GM18499 (cell line): ENCODE results near the gene BMPER.
"Not testable (repeated sequence)": the region's sequence is repeated elsewhere in the genome, so short reads cannot be mapped to it uniquely, and the experiment has no call there.

Source experiments
- ATAC-seq: cut with Tn5 transposase; IDR thresholded peaks from one replicate; pipeline ENCODE4 v1.9.1; 2021; ENCODE audit warnings: moderate number of reproducible peaks; ENCODE audit not compliant: insufficient read depth, unreplicated experiment

The BMPER gene

DNA sequence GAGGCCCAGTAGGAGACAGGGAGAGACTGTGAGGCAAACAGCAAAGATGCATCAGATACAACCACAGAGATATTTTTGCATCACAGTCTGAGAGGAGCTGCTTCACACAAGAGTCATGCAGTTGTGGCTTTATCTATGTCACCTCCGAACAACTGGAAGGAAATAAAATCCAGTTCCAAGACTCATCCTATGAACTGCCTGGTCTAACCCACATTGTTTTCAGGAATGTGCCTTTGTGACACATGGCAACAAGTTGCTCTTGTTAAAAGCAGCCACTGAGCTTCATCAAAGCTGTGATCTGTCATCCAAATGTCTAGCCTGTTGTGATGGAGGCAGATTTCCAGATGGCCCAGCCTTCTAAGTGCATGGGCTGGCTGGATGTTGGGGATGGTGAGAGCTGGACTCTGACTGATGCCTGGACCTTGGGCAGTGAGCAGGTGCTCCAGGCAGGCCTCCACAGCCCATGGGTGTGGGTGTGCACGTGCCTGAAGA is 255.0 kb downstream of the BMPER start:
- no peak for ATAC-seq

DNA sequence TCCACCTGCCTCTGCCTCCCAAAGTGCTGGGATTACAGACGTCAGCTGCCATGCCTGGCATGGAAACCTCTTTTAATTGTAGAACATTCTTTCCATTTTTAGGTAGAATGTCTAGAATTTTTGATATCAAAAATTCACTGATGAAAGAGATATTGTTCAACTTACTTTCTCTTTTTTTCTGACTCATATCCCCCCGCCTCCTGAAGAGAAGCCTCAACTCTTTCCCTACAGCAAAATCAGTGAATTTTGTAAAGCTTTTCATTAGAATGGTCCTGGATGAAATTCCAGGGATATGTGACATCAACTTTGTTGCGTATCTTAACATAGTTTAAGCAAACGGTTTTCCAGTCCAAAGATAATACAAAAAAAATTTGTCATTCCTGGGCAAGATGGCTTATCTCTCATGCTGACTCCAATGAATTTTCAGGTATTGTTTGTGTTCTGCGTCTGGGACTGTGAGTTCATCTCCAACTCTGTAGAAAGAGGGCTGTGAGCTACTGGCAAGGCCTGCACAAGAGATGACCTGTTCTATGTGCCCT is 256.8 kb downstream of the BMPER start:
- ATAC-seq, result no peak

DNA sequence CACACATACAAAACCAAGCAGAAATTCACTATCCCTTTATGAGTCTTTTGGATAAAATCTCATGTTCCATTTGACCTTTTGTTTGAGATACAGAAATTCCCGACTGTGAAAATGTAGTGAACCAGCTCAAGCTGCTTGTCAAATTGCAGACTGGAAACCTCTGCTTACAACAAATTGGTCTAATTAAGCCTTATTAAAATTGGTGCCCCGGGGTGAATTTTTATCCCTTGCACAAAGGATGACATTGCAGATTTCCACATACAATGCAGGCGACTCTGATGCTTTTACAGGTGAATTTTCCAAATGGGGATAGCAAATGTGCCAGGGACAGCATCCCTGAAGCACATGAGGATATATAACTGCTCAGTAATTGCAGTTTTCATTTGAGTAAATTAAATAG is 257.3 kb downstream of the BMPER start:
- no peak for ATAC-seq

DNA sequence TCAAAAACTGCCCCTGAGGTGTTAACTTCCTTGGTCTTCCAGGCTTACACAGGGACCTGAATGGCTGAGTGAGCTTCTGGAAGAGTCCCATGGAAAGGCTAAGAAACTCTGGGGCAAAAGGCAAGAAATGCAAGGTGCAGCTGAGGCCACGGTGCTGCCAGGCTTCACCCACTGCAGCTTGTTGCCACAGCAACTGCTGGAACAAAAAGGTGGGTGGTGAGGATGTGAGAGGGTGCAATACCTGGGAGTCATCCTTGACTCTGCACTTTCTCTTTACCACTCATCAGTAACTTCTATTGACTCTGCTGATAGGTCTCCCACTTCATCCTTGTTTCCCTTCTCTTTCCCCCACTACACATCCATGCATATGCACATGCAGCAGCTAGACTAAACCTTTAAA is 258.6 kb downstream of the BMPER start:
- ATAC-seq, result no peak

DNA sequence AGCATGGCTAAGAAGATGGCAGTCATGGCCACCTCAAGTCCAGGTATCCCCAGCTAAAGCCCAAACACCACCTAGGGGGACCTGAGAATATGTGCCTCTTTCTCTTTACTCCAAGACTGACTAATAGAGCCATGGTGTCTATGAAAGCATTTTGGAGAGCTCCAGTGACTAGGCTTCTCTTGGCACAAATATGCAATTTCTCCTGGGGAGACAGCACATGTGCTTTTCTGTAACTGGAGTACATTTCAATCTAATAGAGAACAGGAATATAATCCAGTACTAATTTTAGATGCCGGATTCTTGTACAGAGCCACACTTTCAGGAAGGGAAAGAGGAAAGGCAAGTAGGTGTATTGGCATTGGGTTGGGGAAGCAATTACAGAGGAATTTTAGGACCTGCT is 260.1 kb downstream of the BMPER start:
- no peak for ATAC-seq

DNA sequence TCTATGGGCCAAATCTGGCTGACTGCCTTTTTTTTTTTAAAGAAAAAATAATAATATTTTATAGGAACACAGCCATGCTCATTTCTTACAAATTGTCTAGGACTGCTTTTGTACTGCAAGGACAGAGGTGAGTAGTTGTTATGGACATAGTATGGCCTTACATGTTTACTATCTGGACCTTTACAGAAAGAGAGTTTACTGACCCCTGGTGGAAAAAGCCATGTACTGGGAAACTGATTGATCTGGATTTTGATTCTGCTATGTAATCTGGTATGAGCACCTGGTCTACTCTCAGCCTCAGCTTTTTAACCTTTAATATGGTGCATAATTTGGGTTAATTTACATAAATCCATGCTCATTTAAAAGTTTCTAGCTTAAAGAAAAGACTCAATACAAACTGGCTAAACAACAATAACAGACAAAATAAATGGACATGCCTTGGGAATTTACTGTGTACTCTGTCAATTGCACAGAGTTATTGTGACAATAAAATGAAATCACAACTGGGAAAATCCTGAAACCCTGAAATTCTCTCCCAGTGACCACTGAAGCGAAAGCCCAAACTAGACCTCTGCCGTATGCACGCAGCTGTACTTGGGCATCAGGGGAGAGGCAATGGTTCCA is 260.7 kb downstream of the BMPER start:
- no peak for ATAC-seq

DNA sequence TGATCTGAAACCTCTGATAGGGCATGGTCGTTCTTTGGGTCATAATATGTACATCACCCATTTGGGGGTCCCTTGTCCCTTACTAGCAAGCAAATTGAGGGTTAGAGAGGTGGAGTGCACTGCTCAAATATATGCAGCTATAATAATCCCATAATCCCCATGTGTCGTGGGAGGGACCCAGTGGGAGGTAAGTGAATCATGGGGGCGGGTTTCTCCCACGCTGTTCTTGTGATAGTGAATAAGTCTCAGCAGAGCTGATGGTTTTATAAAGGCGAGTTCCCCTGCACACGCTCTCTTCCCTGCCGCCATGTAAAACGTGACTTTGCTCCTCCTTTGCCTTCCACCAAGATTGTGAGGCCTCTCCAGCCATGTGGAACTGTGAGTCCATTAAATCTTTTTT is 262.7 kb downstream of the BMPER start:
- ATAC-seq, result no peak

DNA sequence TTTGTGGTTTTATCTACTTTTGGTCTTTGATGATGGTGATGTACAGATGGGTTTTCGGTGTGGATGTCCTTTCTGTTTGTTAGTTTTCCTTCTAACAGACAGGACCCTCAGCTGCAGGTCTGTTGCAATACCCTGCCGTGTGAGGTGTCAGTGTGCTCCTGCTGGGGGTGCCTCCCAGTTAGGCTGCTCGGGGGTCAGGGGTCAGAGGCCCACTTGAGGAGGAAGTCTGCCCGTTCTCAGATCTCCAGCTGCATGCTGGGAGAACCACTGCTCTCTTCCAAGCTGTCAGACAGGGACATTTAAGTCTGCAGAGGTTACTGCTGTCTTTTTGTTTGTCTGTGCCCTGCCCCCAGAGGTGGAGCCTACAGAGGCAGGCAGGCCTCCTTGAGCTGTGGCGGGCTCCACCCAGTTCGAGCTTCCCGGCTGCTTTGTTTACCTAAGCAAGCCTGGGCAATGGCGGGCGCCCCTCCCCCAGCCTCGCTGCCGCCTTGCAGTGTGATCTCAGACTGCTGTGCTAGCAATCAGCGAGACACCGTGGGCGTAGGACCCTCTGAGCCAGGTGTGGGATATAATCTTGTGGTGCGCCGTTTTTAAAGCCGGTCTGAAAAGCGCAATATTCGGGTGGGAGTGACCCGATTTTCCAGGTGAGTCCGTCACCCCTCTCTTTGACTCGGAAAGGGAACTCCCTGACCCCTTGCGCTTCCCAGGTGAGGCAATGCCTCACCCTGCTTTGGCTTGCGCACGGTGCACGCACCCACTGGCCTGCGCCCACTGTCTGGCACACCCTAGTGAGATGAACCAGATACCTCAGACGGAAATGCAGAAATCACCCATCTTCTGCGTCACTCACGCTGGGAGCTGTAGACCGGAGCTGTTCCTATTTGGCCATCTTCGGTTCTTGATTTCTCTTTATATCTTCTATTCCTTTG is 269.6 kb downstream of the BMPER start:
- ATAC-seq, result not testable (repeated sequence)

DNA sequence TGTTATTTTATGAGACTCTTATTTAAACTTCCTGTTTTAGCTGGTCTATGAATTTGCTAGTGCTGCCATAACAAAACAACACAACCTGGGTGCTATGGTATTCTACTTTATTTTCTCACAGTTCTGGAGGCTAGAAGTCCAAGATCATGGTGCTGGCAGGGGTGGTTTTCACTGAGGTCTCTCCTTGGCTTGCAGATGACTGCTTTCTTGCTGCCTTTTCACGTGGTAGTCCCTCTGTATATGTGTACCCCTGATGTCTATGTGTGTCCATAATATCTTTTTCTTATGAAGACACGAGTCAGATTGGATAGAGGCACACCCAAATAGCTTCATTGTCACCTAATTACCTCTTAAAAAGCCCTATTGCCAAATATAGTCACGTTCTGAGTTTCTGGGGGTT is 270.5 kb downstream of the BMPER start:
- no peak for ATAC-seq

DNA sequence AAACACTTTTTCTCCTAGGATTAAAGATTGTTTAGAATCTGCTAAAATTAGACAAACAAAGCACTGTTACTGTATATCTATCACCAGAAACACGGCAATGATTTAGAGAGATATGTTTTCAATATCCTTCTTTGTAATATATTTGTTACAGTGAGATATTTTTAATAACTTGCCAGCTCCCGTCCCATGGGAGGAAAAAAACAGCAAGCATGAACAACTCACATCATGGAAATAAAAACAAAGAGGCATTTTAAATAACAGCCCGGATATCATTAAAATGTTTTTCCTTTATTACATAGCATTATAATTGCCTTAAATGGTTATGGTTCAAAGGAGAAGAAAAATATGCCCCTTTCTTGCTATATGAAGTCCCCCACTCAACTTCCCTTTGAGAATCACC is 272.1 kb downstream of the BMPER start:
- ATAC-seq, result no peak

DNA sequence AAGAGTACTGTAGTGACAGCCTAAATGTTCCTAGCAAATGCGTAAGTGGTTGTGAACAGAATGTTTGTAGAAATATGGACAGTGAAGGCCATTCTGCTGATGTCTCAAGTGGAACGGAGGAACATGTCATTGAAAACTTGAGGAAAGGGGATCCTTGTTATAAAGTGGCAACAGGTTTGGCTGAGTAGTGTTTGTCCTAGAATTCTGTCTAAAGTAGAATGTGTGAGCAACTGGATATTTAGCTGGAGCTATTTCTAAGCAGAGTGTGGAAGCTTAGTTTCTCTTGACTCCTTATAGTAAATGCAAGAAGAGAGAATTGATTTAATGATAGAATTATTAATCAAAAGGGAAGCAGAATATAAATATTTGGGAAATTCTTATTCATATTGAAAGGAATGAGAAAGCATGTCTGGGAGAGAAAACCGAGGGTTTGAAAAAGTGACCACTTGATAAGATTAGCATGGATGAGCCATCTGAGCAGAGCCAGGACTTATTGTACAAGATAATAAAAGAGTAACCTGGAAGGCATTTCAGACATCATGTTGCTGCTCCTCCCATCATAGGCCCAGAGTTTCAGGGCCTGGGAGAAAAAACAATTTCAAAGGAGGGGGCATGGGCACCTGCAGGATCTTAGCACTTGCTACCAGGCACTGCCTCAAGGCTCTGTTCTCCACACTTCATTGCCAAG is 276.1 kb downstream of the BMPER start:
- no peak for ATAC-seq

DNA sequence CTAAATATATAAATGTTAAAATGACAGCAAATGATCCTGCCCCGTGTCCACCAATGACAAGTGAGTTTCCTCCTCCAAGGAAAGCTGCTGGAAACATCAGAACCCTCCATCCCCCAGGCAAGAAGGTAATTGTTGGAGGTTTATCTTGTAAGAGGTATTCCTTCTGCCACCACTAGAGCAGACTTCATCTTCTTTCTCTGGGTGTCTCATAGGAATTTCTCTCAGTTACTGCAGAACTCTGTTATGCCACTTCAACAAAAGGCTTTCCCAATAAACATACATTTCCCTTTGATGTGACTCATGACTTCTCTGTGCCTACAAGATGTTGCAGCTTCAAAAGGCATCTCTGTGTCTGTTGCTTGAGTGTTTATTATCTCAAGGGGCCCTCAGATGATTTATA is 279.1 kb downstream of the BMPER start:
- no peak for ATAC-seq

DNA sequence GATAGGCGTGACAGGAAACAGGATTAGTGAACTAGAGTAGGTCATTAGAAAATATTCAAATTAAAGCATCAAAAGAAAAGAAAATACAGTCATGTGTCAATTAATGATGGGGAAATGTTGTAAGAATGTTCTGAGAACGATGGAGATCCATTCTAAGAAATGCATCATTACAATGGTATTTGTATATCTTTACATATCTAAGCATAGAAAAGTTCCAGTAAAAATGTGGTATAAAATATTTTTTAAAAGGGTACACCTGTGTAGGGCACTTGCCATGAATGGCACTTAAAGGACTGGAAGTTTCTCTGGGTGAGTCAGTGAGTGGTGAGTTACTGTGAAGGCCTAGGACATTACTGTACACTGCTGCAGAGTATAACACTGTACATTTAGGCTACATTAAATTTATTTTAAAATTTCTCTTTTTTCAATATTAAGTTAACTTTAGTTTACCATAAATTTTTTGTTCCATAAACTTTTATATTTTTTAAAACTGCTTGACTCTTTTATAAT is 282.5 kb downstream of the BMPER start:
- no peak for ATAC-seq

DNA sequence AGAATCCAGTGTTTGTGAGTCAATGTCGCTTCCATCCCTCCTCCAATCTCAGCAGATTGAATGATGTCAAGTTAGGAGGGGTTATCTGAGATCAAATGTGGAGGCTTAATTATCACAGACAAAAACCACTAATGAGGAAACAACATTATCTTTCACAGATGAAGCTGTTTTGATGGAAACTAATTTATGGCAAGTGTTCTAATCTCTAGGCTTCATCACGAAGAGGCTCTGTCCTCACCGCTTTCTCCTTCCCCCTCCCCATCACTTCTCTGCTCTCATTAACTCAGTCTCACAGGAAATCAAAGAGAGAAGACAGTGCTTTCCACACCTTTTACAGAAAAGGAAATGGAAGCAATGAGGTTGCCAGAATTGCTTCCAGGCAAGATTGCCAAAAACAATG is 283.7 kb downstream of the BMPER start:
- no peak for ATAC-seq

DNA sequence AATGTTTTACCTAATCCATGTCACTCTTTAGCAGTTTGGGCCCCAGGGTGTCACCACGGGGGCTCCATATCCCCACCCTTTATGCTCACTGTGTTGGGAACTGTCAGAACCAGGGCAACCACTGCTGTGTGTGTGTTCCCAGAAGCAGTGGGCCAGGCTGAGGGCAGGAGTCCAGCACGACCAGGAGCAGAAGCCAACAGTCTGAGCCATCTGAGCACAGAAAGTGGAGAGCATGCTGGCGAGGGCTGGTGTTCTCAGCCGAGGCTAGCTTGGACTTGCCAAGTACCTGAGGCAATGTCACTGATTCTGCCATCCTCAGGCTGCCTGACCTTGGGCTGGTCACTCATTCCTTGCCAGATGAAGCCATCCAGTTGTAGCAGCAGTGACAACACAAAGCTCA is 285.0 kb downstream of the BMPER start:
- ATAC-seq, result no peak

DNA sequence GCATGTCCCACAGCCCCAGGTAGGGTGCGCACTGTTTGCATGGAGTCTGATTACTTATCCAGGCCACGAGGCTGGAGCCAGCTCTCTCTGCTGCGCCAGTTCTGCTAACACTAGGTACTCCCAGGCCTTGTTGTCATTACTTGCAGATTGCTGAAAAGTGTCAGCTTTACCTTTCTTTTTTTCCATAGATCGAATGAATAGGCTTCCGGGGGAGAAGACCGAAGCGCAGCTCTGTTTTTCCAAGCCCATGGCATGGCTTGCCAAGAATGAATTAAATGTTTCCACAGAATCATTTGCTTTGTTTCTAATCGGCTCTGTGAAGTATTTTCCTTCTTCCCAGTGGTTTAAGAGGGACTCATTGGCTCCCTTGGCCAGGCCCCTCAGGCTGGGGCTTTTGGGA is 285.8 kb downstream of the BMPER start:
- ATAC-seq, result no peak

DNA sequence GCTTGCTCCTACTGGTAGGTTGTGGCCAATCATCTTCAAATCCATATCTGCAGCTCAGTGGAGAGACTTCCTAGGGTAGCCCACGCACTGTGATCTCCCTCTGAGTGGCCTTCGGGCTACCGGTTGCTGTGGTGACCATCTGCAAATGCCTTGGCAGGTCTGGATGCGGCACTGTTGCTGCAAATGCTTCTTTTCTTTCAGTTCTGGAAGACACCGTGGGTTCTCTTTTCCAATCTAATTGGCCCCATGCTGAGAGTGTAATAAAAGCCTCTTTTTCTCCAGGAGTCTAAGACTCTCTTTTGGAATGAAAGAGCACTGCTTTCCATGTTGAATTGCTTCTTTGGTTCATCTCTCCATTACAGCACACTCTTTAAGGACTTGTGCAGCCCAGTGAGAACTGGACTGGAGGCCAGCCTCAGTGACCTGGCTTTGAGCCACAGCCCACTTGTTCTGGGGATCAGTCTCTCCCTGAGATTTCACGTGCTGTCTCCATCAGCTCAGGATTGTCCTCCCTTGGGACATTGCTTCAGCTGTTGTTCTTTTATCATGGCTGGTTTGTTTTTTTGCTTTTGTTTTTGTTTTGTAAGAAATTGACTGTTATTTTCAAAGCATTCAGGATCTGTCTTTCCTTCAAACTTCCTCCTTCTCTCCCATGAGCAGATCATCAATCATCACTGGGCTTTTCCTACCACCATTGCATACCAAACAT is 286.6 kb downstream of the BMPER start:
- no peak for ATAC-seq

DNA sequence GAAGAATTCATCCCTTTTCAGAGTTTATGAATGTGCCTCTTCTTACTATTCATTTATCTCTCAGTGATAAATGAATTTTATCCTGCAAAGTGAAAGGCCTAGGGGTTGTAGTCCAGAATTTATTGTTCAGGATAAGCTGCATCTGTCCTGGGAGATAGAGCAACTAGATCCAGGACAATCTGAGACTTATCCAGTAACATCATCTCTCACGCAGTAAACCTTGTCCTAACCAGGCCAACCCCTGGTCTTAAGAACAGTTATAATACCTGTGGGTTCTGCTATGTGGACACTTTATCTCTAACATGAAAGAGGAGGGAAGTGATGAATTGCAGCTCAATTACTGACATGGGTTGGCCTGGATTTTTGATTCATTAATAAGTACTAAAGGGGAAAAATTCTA is 287.6 kb downstream of the BMPER start:
- no peak for ATAC-seq

DNA sequence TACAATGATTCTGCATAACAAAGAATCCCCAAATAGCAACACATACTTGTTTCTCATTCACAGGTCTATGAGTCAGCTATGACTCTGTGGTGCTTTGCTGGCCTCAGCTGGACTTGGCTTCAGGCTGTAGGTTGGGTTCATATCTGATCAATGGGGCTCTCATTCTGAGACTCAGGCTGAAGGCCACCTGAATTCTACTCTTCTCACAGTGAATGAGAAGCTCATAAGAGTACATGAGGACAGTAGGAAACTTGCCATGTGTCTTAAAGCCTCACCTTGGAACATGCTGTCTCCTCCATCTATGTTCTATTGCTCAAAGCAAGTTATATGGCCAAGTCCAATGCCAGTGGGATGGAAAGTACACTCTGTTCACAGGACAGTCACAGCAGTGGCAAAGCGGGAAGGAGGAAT is 292.9 kb downstream of the BMPER start:
- ATAC-seq, result no peak
